Fibroblast of the conjunctiva (primary cell): ENCODE data around the gene SPEM1.
"Not testable (repeated sequence)": the region's sequence is repeated elsewhere in the genome, so short reads cannot be mapped to it uniquely, and the experiment has no call there.

Experiments
- DNase-seq: peaks from one replicate; pipeline ENCODE4 v3.0.0-alpha.2; 2010; ENCODE audit warnings: low read depth

Gene SPEM1

DNA sequence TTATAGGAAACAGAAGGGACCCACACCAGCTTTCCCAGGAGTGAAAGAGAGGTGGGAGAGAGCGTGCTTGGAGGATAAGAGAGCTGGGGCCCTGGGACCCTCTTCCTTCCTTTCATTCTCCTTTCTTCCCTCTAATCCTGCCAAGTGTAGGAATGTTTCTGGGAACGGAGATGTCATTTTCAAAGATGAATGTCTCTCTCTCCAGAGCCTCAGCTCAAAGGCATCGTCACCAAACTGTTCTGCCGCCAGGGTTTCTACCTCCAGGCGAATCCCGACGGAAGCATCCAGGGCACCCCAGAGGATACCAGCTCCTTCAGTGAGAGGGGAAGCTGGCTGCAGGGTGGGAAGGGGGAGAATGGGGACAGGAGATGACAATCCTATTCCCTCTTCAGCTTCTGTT lies 21.1 kb downstream of the SPEM1 start:
- no peak for DNase-seq

GRCh38 chr17:7442142-7442541 lies 22.0 kb downstream of the SPEM1 start:
- DNase-seq = no peak

- DNase-seq = peak; percentile 9
Observed at GRCh38 chr17:7443499-7444485, 23.7 kb downstream of the SPEM1 start.

DNA sequence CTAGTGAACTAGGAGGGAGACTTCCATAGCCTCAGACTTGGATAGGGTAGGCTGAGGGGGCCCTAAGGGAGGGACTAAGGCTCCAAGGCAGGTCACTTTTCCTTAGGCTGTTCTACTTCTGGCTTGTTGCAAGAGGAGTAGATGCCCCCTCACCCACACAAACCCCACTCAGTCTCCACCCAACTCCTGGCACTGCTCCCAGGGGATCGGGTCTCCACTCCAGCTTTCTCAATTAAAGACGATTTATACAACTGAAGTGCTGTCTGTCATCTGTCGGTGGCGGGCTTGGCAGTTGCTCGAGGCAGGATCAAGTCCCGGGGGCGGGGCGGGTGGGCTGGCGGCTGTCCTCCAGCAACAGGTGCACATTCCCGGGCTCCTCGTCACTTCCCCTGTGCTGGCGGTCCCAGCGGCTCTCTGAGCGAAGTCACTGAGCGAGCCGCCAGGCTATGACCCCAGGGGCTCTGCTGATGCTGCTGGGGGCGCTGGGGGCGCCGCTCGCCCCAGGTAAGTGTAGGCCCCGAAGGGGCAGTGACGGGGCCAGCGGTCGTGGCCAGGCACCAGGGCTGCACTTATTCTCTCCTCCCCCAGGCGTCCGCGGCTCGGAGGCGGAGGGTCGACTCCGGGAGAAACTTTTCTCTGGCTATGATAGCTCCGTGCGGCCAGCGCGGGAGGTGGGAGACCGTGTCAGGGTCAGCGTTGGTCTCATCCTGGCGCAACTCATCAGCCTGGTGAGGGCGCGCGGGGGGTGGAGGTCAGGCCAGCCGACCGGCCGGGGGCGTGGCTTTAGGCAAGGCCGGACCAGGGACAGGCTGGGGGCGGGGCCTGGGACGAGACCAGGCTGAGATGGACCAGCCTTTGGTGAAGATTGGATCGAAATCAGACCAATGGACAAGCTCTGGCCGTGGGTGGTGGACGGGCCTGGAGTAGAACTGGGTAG lies 24.8 kb downstream of the SPEM1 start, which contains the start of gene CHRNB1:
Gene CHRNB1, plus strand, starts transcription at position 380 of the 937 bp plus-strand sequence. Its CDS starts 67 bp downstream, at position 447.
- no peak for DNase-seq

GRCh38 chr17:7445619-7445968 lies 25.5 kb downstream of the SPEM1 start:
- no peak for DNase-seq

DNA sequence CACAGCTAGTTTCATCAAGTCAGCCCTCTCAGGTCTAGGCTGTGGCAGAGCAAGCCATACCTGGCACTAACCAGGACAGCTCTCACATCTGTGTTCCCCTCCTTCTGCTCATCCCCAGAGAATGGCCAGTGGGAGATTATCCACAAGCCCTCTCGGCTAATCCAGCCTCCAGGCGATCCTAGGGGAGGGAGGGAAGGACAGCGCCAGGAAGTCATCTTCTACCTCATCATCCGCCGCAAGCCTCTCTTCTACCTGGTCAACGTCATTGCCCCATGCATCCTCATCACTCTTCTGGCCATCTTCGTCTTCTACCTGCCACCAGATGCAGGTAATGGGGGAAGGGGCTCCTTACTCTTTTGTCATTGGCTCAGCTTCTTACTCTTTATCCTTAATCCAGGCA lies 28.3 kb downstream of the SPEM1 start:
- DNase-seq = no peak

DNA sequence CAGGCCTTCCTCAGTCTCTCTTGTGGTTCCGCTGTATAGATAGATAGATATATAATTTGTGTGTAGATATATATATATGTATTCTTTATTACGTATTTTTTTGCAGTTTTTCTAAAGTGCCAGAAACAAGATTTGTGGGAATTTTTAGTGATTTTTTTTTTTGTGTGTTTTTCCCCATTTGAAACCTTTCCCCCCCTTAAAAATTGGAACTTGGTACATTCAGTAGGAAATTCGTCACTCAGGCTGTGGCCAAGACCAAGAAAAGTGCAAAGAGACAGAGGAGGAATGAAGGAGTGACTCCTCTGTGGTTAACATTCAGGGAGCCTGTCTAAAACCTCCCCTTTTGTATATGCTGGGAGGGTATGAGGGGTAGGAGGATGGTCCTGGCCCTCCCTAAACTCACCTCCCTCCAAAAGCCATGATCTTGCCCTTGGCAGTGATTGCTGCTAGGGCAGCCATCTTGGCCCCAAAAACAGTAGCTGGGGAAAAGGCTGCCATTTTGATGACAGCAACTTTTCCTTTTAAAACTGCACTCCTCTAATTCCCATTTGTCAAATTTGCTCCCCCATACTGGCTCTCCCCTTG lies 39.9 kb downstream of the SPEM1 start:
- no peak for DNase-seq

GRCh38 chr17:7460850-7461660 lies 40.9 kb downstream of the SPEM1 start:
- no peak for DNase-seq

- no peak for DNase-seq
Observed at GRCh38 chr17:7462474-7463371, 42.6 kb downstream of the SPEM1 start.

GRCh38 chr17:7463372-7463846 lies 43.3 kb downstream of the SPEM1 start:
- no peak for DNase-seq

- DNase-seq = no peak
Observed at GRCh38 chr17:7464081-7464480, 44.0 kb downstream of the SPEM1 start.

GRCh38 chr17:7465597-7466275 lies 45.6 kb downstream of the SPEM1 start:
- no peak for DNase-seq

GRCh38 chr17:7466318-7466638 lies 46.2 kb downstream of the SPEM1 start:
- DNase-seq = no peak

DNA sequence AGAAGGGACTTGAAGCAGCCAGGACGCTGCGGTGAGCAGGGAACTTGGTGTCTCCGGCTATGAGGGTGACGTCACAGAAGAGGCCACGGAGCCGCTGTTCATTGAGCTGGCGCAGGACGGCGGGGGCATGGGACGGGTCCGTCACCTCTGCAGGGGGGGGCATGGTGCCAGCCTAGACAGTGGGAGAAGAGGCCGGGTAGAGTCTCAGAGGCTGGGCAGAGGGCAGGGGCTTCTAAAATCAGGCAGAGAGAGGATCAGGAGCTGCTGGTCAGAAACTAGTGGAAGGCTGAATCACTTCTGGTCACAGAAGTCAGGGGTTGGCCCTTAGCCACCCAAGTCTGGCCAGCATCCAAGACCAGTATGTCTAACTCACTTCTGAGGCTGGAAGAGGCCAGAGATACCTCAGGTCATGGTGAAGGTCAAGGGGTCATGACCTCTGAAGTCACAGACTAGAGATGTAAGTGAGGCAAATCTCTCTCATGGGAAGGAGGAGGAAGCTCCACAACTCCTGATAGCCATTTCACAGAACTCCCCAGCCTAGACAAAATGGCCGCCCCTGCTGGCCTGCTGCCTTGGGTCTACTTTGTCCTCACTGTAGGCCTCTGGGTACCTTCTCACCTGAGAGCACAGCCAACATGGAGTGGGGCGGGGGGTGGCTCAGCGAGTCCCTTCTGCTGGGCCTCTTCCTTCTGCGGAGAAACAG lies 46.7 kb downstream of the SPEM1 start:
- DNase-seq = peak; percentile 38

GRCh38 chr17:7467498-7467897 lies 47.4 kb downstream of the SPEM1 start:
- no peak for DNase-seq

DNA sequence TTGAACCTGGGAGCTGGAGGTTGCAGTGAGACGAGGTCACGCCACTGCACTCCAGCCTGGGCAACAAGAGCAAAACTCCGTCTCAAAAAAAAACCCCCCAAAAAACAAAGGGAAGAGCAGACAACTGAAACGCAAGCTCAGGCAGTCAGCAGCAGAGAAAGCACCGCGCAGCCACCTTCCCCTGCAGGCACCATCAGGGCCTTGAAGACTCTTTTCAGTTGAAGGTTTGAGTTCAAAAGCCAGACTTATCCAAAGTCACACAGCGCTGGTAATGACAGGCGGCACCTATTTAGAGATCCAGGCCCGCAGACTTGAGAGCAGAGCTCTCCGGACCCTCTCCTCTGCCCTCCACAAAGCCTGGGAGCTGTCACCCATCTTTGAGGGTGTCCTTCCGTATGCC lies 48.2 kb downstream of the SPEM1 start:
- no peak for DNase-seq

- DNase-seq = no peak
Observed at GRCh38 chr17:7468804-7469389, 48.8 kb downstream of the SPEM1 start.

GRCh38 chr17:7469843-7470242 lies 49.7 kb downstream of the SPEM1 start:
- DNase-seq = not testable (repeated sequence)
